HG02973 (cell line): ENCODE data around the gene PRR36.
"Not testable (repeated sequence)": the region's sequence is repeated elsewhere in the genome, so short reads cannot be mapped to it uniquely, and the experiment has no call there.

Experiments
- ATAC-seq: cut with Tn5 transposase; IDR thresholded peaks from one replicate; pipeline ENCODE4 v1.9.1; 2021; ENCODE audit warnings: moderate library complexity; ENCODE audit not compliant: unreplicated experiment

Gene PRR36

GRCh38 chr19:7861619-7862412 is 12.4 kb downstream of the PRR36 start:
- no peak for ATAC-seq

DNA sequence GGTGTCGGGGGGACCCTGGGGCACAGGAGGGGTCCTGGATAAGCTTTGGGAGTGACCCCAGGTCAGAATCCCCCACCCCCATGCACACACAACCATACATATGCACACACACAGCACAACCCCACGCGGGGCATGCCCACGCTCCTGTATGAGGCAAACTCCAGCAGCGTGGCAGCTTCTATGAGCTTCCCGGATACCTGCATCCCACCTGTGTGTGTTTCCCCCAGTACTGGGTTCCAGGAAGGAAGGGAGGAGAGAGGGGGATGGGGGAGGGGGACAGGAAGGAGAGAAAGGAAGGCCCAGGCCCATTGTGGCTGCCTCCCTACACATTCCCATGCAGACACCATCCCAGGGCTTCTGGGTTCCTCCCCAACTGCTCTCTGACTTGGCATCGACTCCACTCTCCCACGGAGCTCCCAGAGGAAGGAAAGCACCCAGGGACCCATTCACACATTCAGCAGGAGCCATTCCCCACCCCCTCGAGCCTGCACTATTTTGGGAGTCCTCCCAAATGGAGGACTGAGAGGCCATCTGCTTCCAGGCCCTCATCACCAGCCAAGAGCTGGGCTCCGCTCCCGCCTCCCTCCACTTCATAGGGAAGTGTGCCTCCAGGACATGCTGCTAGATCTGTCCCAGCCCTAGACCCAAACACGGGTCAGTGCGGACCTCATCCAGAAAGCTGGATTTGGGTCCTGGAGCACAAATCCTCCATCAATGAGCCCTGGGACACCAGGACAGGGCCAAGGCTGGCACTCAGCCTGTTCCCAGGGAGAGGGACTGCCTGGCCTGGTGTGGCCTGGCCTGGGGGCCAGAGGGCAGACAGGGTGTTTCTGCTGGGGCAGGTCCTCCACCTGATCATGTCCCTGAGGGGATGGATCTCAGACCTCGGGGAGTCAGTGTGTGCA is 13.2 kb downstream of the PRR36 start:
- no peak for ATAC-seq

DNA sequence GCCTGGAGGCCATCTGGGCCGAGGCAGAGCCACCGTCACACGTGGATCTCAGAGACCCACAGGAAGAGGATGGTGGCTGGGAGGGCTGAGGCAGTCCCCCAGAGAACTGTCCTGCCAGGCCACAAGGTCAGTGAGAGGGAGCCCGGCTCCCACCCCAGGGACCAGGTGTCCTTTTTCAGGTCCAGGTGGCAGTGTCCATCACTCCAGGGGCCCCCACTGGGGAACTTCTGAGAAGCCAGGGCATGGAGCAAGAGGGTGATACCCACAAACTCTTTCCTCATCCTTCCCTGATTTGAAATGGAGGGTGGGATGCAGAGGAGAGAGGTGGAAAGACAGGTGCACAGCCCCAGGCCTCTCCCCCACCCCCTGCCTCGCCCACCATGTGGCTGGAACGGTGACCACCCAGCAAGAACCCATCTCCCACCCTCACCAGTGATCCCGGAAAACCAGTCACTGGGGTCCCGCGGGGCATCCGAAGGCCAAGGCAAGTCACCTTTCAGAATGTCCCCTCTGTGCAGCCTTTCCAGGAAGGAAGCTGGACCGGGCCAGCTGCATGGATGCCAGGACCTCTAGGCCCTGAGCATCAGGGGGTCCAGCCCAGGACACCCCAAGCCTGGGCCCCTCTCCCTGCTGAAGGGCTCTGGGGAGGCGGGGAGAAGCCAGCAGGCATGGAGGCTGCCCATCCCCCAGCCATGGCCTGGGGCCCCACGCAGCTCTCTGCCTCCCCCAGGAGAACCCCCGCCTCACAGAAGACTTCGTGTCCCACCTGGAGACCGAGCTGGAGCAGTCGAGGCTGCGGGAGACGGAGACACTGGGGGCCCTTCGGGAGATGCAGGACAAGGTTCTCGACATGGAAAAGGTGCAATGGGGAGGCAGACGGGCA is 14.1 kb downstream of the PRR36 start:
- no peak for ATAC-seq

DNA sequence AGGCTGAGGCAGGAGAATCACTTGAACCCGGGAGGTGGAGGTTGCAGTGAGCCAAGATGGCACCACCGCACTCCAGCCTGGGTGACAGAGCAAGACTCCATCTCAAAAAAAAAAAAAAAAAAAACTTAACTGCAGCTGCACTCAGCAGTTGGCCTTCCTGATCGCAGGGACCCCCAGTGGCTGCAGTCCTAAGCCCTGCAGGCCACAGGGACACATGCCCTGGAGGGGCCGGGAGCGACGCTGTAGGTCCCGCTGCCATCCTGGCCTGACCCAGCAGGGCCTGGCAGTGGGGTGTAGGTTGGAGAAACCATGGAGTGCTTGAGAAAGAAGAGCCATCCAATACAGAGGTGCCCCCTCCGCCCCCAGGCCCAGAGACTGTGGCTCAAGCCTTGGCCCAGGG is 15.1 kb downstream of the PRR36 start:
- not testable (repeated sequence) for ATAC-seq

DNA sequence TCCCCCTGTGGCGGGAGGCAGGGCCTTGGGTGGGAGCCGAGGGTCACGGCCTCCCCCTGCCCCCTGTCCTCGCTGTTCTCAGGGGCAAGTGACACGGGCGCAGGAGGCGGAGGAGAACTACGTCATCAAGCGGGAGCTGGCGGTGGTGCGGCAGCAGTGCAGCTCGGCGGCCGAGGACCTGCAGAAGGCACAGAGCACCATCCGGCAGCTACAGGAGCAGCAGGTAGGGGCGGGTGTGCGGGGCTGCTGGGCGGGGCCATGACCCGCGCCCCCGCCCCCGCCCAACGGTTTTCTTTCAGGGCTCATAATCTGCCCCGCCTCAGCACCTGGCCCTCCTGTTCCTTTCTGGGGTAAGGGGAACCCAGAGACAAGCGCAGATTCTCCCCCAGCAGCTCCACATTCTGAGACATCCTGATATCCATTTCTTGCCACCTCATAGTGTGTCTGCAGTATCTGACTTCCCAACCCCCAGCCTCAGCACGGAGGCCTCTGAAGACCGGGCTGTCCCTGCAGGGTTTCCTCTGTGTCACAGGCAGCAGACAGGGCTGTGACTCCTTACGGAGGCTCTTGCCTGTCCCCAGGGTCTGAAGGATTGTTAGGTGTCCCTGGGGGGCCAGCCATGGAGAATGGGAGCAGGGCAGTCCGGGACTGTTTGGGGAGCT is 15.9 kb downstream of the PRR36 start:
- ATAC-seq = no peak

GRCh38 chr19:7857727-7858108 is 16.5 kb downstream of the PRR36 start:
- ATAC-seq = no peak

DNA sequence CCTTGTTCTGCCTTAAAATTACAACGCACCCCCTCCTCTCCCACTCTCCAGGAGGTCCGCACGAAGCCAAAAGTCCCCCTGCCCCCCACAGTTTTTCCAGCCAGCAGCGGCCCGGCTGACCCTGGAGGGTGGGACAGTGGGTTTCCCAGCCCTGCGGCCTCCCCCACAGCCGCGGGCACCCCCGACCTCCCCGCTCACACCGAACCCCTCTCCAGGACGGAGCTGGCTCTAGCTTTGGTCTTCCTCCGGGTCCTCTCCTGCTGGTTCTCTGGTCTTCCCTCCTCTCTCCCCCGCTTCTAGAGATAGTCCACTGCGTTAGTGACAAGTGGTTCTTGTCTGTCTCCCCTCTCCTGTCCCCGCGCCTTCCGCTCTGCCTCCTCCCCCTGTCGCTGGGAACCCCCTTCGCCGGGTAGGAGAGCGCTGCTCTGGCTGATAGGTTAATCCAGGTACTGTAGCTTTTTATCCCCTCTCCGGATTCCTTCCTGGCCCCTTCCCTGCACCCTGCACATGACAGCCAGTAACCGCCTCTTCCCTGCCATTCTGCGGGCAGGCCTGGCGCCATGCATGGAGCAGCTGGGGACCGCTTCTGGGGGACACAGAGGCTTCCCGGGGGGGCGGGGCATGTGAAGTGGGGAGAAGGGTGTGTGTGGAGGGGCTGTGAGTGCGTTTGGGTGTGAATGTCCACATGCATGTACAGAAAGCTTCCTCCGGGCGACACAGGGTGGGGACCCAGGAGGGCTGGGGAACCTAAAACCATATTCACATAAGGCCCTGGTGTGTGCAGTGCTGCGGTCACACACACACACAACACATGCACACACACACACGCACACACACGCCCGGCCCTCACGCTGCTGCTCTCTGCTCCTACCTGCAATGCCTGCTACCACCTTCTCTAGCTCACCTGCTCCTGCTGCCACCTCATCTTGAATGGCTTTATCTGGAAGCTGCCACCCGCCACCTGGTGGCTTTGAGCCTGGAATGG is 17.2 kb downstream of the PRR36 start:
- no peak for ATAC-seq

DNA sequence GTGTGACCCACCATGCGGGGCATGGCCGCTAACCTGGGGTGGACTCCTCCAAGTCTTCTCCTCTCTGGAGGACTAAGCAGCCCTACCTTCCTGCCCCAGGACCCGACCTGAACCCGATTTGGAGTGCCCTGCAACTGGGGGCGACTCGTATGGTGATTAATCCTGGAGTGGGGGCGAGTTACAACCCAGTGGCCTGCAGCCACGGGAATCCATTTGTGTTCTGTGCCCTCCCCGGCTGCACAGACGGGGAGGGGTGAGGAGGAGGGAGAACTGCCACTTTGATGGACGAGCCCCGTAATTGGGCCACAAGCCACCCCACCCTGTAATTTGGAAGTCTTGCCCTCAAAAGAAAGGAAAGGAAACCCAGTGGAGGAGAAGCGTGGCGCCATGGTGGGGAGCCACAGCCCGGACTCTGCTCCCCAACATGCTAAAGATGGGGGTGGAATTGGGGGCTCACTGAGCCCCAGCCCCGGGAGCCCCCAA is 18.0 kb downstream of the PRR36 start:
- ATAC-seq = no peak

DNA sequence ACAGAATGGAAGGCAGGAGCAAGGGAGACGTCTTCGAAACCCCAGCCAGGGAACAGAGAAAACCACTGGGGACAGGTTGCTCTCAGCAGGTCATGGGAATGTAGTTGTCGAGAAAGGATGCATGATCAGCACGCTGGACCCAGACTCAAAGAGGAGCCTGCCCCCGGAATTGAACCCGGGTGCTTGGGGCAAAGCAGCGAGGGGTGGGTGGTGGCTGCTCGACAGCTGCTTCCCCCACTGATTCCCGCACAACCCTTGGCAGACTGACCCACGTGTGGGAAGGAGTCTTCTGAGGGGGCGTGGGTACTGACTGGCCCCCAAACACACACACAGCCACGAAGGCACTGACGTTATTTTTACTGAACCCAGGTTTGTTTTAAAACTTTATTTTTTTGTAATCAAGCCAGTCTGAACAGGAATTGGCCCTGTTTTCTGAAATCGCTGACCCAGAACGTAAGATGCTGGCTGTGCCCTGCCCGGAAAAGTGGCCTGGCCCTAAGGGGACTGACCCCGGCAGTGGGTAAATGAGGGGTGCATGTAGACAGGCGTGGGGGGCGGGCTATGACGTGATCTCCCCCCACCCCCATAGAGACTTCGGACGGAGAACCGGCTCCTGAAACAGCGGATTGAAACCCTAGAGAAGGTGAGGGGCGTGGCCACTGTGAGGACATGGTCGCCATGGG is 18.6 kb downstream of the PRR36 start:
- no peak for ATAC-seq

GRCh38 chr19:7853770-7854128 is 20.4 kb downstream of the PRR36 start:
- ATAC-seq = no peak

GRCh38 chr19:7852851-7853769 is 21.1 kb downstream of the PRR36 start:
- ATAC-seq = no peak

DNA sequence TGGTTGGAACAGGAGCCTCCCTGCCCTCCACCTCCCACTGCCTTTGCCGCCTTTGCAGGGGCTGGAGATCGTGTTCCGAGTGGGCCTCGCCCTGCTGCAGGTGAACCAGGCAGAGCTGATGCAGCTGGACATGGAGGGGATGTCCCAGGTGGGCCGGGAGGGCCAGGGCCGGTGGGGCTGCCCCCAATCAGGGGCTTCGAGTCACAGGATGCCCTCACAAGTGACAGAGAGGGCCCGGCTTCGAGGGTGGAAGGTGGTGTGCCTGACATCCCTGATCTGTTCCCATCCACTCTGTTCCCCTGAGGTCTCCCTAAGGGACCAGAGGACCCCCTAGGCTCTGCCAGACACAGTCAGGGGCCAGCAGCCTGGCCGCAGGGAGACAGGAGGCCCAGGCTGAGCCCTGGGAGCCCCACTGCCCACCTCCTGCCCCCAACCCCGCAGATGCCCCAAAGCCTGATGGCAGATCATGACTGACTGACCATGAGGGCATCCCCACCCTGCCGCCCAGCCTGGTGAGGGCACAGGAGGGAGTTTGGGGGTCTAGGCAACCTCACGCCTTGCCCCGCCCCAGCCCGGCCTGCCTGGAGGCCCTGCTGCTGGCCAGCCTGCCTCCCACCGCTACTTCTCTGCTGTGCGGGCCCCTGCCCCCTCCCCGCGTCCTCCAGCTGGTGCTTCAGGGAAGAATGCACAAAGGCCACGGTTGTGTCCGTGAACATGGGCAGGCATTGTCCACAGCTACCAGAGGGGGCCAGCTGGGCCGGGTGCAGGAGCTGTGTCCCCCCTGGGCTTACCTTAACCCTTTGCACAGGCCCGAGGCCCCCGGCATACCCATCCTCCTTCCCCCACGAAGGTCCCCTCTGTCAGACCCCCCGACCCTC is 22.3 kb downstream of the PRR36 start:
- ATAC-seq = no peak

- no peak for ATAC-seq
Observed at GRCh38 chr19:7850945-7851622, 23.1 kb downstream of the PRR36 start.

DNA sequence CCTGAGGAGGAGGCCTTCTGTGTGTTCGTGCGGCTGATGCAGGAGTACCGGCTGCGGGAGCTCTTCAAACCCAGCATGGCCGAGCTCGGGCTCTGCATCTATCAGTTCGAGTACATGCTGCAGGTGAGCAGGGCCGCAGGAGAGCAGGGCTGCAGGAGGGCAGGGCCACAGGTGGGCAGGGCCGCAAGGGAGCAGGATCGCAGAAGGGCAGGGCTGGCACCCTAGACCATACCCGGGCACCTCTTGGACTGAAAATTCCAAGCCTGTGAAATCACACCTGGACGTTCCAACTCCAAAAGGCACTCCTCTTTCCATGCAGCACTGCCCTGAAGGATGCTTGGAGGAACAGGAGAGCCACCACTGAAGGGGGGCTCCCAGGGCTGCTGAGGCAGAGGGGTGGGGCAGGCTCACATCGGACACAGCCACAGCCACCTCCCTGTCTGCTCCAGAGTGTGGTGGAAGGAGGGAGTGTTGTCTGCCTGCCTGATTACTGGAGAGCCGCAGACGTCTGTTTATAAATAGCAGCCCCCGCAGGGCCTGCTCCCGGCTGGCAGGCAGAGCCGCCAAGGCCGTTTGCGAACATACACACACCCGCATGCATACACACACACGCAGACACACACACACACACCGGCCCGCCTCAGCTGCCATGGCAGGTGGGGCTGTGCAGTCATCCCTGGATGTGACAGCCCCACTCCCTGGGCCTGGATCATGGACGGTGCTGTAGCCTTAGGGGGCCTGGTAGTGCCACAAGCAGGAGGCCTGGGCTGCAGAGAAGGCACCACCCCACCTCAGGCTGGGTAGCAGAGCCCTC is 24.0 kb downstream of the PRR36 start:
- no peak for ATAC-seq

DNA sequence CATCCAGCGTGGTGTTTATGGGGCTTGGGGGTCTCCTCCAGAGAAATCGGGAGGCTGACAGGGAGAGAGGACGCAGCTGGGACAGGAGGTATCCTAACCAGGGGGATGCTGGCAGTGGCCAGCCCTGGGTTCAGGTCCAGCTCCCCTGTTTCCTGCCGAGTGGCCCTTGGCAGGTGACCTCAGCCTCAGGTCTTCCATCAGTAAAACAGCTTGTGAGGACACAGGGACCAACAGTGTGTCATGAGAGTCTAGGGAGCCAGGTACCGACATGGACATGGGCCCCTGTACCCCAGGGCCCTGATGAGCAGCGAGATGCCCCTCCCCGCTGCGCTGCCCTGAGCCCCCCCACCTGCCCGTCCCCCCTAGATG is 24.6 kb downstream of the PRR36 start:
- no peak for ATAC-seq
